OCI-LY3 (cell line): ENCODE data around the gene CCR8.

ENCODE experiments used
- EZH2phosphoT487 ChIP-seq: fragments of 200-600 bp; shearing (Covaris generic); IDR thresholded peaks from 2 replicates; pipeline ENCODE4 v1.6.1; 2018; ENCODE audit warnings: antibody characterized with exemption, mixed run types, low read depth
- TF ChIP-seq, protein P1 (sequence below): fragments of 200-600, 300-600 bp; sonication (generic); IDR thresholded peaks from 2 replicates; pipeline ENCODE4 v1.5.1; 2014; ENCODE audit warnings: antibody characterized with exemption, low read length, low read depth

DNA sequence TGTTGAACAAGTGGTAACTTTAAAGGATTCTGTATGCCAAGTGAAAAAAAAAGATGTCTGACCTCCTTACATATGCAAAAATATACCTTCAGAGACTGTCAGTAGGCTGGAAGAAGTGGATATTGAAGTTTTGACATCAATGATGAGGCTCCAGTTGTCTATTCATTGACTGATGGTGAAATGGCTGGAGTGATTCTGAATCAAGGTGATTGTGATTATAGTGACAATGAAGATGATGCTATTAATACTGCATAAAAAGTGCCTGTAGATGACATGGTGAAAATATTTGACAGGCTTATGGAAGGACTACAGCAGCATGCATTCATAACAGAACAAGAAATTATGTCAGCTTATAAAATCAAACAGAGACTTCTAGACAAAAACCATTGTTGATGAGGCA is 4.1 kb downstream of the CCR8 start:
- TF ChIP-seq, protein P1, sequence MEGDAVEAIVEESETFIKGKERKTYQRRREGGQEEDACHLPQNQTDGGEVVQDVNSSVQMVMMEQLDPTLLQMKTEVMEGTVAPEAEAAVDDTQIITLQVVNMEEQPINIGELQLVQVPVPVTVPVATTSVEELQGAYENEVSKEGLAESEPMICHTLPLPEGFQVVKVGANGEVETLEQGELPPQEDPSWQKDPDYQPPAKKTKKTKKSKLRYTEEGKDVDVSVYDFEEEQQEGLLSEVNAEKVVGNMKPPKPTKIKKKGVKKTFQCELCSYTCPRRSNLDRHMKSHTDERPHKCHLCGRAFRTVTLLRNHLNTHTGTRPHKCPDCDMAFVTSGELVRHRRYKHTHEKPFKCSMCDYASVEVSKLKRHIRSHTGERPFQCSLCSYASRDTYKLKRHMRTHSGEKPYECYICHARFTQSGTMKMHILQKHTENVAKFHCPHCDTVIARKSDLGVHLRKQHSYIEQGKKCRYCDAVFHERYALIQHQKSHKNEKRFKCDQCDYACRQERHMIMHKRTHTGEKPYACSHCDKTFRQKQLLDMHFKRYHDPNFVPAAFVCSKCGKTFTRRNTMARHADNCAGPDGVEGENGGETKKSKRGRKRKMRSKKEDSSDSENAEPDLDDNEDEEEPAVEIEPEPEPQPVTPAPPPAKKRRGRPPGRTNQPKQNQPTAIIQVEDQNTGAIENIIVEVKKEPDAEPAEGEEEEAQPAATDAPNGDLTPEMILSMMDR = no peak
- no peak for TF ChIP-seq EZH2phosphoT487
